Head of caudate nucleus (tissue), 42 donors: ENCODE results near the gene ZNF669.

Source experiments
- DNase-seq, 42 donors: peaks; one replicate each; pipeline versions ENCODE4 v3.0.0 to v3.0.0-alpha.2; 2020 to 2021; ENCODE audit warnings: mixed read lengths in 7 of 42
- intact Hi-C: fragments of 100-400 bp; cut with DNase I; formaldehyde crosslinking; loops from one replicate; pipeline ENCODE4 v1.15.0; 2022

The ZNF669 gene

GRCh38 chr1:247079141-247079874 is 24.8 kb downstream of the ZNF669 start:
- intact Hi-C loops = no loop called here
- DNase-seq = peak in 2 of 42 donors; percentile 15 to 36

GRCh38 chr1:247078258-247079140 is 25.7 kb downstream of the ZNF669 start, which contains the start of gene ZNF670:
ZNF670 (minus strand) TSS chr1:247078811; CDS start chr1:247078596, 215 bp downstream.
- intact Hi-C loops = no loop called here
- peak; percentile 95 to 99 (median 97) for DNase-seq

- DNase-seq = no peak
- intact Hi-C loops = no loop called here
Observed at GRCh38 chr1:247077876-247078257, 26.3 kb downstream of the ZNF669 start.

GRCh38 chr1:247077213-247077612 is 26.9 kb downstream of the ZNF669 start:
- DNase-seq = no peak
- intact Hi-C loops = no loop called here

GRCh38 chr1:247070645-247071044 is 33.5 kb downstream of the ZNF669 start:
- DNase-seq = no peak
- intact Hi-C loops = no loop called here

GRCh38 chr1:247064304-247064703 is 39.9 kb downstream of the ZNF669 start:
- DNase-seq = no peak
- intact Hi-C loops = no loop called here

GRCh38 chr1:247060771-247061170 is 43.4 kb downstream of the ZNF669 start:
- intact Hi-C loops = no loop called here
- DNase-seq = no peak

- intact Hi-C loops = no loop called here
Observed at GRCh38 chr1:247056071-247056470, 48.1 kb downstream of the ZNF669 start.

GRCh38 chr1:247054992-247055415 is 49.2 kb downstream of the ZNF669 start:
- intact Hi-C loops = no loop called here
- DNase-seq = no peak

More at GRCh38 chr1:247056071-247056470, 48.1 kb downstream of the ZNF669 start:
- DNase-seq = no peak
